ENCODE results near the gene C10orf143.

C10orf143 gene

GRCh38 chr10:130041451-130042371, 68.9 kb downstream of the C10orf143 start:
- no peak for TF ChIP-seq CTCF (conservative IDR thresholded peaks at IDR 0.05; ENCODE audit: low read depth, low read length)
- DNase-seq (ENCODE audit: low read depth) = no peak
- H3K4me3 ChIP-seq (ENCODE audit: low read length) = no peak overlapping the region

GRCh38 chr10:130040817-130041330, 69.8 kb downstream of the C10orf143 start:
- DNase-seq (ENCODE audit: low read depth) = no peak
- no peak for TF ChIP-seq CTCF (conservative IDR thresholded peaks at IDR 0.05; ENCODE audit: low read depth, low read length)
- no peak overlapping the region for H3K4me3 ChIP-seq (ENCODE audit: low read length)

- no peak for TF ChIP-seq CTCF (conservative IDR thresholded peaks at IDR 0.05; ENCODE audit: low read depth, low read length)
- no peak overlapping the region for H3K4me3 ChIP-seq (ENCODE audit: low read length)
- DNase-seq (ENCODE audit: low read depth) = no peak
Observed at GRCh38 chr10:130040351-130040750, 70.3 kb downstream of the C10orf143 start.

DNA sequence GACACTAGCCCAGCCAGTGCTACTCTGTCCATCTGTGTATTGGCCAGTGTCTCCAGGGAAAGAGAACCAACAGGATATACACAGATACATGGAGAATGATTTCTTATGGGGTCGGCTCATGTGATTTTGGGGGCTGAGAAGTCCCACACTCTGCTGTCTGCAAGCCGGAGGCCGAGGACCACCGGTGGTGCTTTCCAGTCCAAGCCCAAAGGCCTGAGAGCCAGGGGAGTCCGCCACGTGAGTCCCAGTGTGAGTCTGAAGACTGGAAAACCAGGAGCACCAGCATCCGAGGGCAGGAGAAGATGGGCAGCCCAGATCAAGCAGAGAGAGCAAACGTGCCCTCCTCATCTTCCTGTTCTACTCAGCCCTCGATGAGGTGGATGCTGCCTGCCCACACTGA, 71.5 kb downstream of the C10orf143 start:
- H3K4me3 ChIP-seq (ENCODE audit: low read length) = no peak overlapping the region
- TF ChIP-seq CTCF (conservative IDR thresholded peaks at IDR 0.05; ENCODE audit: low read depth, low read length) = no peak
- DNase-seq (ENCODE audit: low read depth) = no peak

DNA sequence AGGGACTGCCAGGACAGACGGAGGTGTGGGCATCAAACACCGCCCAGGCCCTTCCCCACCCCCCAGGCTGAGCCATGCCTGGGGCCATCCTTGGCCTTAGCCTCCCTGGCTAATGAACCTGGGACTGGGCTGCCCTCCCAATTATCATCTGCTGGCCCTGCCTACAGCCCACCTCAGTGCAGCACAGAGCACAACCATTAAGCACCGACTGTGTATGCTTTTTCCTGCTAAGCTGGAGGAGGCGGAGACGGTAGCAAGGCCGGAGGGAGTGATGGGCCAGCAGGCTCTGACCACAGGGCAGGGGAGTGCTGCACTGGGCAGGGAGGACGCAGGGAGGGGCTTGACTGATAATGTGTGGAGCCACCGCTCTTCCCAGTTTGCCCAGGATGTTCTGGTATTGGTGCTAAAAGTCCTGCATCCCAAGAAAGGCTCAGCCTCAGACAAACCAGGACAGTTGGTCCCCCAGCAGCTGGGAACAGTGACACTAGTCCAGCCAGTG, 72.0 kb downstream of the C10orf143 start:
- H3K4me3 ChIP-seq (ENCODE audit: low read length) = no peak overlapping the region
- TF ChIP-seq CTCF (conservative IDR thresholded peaks at IDR 0.05; ENCODE audit: low read depth, low read length) = no peak
- DNase-seq (ENCODE audit: low read depth) = no peak

GRCh38 chr10:130038019-130038555, 72.5 kb downstream of the C10orf143 start:
- no peak for TF ChIP-seq CTCF (conservative IDR thresholded peaks at IDR 0.05; ENCODE audit: low read depth, low read length)
- no peak for DNase-seq (ENCODE audit: low read depth)
- no peak overlapping the region for H3K4me3 ChIP-seq (ENCODE audit: low read length)

Data from retinal pigment epithelial cell (primary cell).